RWPE2 (cell line): ENCODE results near the gene TAPT1.
A peak's percentile ranks its signal among the peaks of the same experiment; 100 is the strongest.
"Not testable (repeated sequence)": the region's sequence is repeated elsewhere in the genome, so short reads cannot be mapped to it uniquely, and the experiment has no call there.

Experiments
- ATAC-seq: fragments of 200-7000 bp; cut with Tn5 transposase; 3 replicates; pipeline ENCODE4 v1.9.1; 2021; ENCODE audit warnings: low read depth
- DNase-seq: peaks from one replicate; pipeline ENCODE4 v3.0.0-alpha.2; 2020; ENCODE audit warnings: low spot score
- H3K27ac ChIP-seq: fragments of 450-650 bp; 2 replicates; pipeline ENCODE4 v1.5.1; 2017; ENCODE audit warnings: mild to moderate bottlenecking; ENCODE audit not compliant: poor library complexity, severe bottlenecking
- H3K27me3 ChIP-seq: fragments of 250-450 bp; sonication (Bioruptor Pico); 2 replicates; pipeline ENCODE4 v1.5.1; 2021; ENCODE audit warnings: mild to moderate bottlenecking, moderate library complexity; ENCODE audit not compliant: insufficient read depth, poor library complexity, severe bottlenecking
- H3K36me3 ChIP-seq: fragments of 250-450 bp; sonication (Bioruptor Pico); 2 replicates; pipeline ENCODE4 v1.5.1; 2020; ENCODE audit warnings: low read depth, mild to moderate bottlenecking, moderate library complexity
- H3K4me1 ChIP-seq: fragments of 250-450 bp; sonication (Bioruptor Pico); 2 replicates; pipeline ENCODE4 v1.5.1; 2021; ENCODE audit warnings: mild to moderate bottlenecking, moderate library complexity; ENCODE audit not compliant: insufficient read depth, poor library complexity, severe bottlenecking
- H3K4me3 ChIP-seq: fragments of 250-450 bp; sonication (Bioruptor Pico); 2 replicates; pipeline ENCODE4 v1.5.1; 2021; ENCODE audit warnings: mild to moderate bottlenecking, moderate library complexity; ENCODE audit not compliant: severe bottlenecking
- H3K9me3 ChIP-seq: fragments of 250-450 bp; sonication (Bioruptor Pico); 2 replicates; pipeline ENCODE4 v1.5.1; 2021; ENCODE audit warnings: mild to moderate bottlenecking, moderate library complexity; ENCODE audit not compliant: severe bottlenecking
- TF ChIP-seq, protein P1 (sequence below): fragments of 450-650 bp; IDR thresholded peaks from one replicate; pipeline ENCODE4 v1.5.1; 2017; ENCODE audit warnings: mild to moderate bottlenecking, moderate library complexity; ENCODE audit not compliant: poor library complexity, severe bottlenecking

Gene TAPT1

DNA sequence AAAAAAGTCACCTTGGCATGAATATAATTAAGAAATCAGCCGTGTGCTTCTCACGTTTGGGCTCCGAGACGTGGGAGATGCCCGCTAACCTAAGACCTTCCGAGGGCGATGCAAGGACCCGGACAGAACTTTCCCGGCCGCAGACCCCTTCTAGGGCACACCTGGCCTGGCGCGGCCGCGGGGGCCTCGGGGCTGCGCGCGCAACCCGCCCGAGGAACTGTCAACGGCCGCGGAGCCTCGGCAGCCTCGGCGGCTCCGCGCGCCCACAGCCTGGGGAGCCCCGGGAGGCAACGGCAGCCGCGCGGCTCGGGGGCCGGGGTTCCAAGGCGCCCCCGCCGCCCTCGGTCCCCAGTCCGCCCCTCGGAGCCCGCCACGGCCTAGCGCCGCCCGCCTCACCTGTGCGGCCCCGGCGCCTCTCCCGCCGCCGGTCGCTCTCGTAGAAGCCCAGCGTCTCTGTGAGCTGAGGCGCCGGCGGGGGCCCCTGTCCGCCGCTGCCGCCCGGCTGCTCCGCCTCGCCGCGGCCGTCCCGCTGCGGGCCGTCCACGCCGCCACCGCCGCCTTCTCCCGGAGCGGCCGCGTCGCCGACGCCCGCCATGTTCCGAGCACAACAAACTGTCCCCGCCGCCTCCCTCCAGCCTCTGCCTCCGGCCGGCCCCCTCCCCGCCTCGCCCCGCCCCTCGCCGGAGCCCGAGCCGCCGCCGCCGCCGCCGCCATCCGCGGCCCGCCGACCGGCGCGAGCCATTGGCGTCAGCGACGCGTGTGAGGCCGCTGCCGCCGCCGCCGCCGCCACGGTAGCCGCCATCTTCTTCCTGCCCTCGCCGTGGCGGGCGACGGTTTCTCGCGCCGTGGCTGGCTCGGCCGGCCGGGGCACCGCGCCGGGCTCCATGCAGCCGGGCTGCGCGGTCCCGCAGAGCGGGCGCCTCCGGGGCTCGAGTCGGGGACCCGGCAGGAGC is at the start of gene TAPT1:
Gene TAPT1, minus strand, starts transcription at position 609 of the 953 bp plus-strand sequence. Its CDS starts 14 bp downstream, at position 595.
- ATAC-seq = peak; percentile 66
- TF ChIP-seq, protein P1, sequence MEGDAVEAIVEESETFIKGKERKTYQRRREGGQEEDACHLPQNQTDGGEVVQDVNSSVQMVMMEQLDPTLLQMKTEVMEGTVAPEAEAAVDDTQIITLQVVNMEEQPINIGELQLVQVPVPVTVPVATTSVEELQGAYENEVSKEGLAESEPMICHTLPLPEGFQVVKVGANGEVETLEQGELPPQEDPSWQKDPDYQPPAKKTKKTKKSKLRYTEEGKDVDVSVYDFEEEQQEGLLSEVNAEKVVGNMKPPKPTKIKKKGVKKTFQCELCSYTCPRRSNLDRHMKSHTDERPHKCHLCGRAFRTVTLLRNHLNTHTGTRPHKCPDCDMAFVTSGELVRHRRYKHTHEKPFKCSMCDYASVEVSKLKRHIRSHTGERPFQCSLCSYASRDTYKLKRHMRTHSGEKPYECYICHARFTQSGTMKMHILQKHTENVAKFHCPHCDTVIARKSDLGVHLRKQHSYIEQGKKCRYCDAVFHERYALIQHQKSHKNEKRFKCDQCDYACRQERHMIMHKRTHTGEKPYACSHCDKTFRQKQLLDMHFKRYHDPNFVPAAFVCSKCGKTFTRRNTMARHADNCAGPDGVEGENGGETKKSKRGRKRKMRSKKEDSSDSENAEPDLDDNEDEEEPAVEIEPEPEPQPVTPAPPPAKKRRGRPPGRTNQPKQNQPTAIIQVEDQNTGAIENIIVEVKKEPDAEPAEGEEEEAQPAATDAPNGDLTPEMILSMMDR = no peak
- Histone ChIP-seq H3K9me3 (no peaks in the 10 kb centered on the region), H3K36me3 (no peaks in the 10 kb centered on the region), H3K4me3 (peak within 1 kb of the TSS; percentile 100), H3K27ac (peak within 1 kb of the TSS; percentile 77), H3K27me3 (no peaks in the 10 kb centered on the region), H3K4me1 (peaks cover 3% of the 10 kb centered on the region)
- peak; percentile 69 for DNase-seq

DNA sequence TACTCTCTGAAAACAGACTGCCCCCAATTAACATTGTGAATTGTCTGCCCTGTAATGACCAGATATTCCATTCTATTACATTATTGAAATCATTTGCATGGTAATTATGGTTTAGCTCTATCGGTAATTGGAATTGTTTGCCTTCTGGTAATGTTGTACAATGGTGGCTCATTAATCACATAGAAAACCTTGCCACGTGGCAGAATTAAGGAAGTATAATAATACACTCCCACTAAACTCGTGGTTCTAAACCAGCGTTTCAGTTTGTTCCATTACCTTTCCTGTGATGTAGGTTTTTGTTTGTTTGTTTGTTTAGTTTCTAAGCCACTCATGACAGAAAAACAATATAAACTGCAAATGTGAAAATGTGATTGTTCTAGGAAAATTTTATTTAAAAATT is 45.1 kb upstream of the TAPT1 start:
- no peaks in the 10 kb centered on the region for H3K27me3 ChIP-seq
- no peak for DNase-seq
- TF ChIP-seq, protein P1 = no peak
- H3K36me3 ChIP-seq = no peaks in the 10 kb centered on the region
- no peak for ATAC-seq
- H3K27ac ChIP-seq = peak overlapping the region; percentile 74
- no peak overlapping the region for H3K4me3 ChIP-seq
- peaks cover 15% of the 10 kb centered on the region for H3K4me1 ChIP-seq
- H3K9me3 ChIP-seq = no peaks in the 10 kb centered on the region

- Histone ChIP-seq H3K4me1 (peaks cover 15% of the 10 kb centered on the region), H3K9me3 (no peaks in the 10 kb centered on the region), H3K4me3 (no peak overlapping the region), H3K36me3 (no peaks in the 10 kb centered on the region), H3K27ac (peak overlapping the region; percentile 74), H3K27me3 (no peaks in the 10 kb centered on the region)
- ATAC-seq (no peak), DNase-seq (no peak)
- TF ChIP-seq, protein P1 = no peak
Measured at GRCh38 chr4:16270454-16271328, 44.4 kb upstream of the TAPT1 start.

DNA sequence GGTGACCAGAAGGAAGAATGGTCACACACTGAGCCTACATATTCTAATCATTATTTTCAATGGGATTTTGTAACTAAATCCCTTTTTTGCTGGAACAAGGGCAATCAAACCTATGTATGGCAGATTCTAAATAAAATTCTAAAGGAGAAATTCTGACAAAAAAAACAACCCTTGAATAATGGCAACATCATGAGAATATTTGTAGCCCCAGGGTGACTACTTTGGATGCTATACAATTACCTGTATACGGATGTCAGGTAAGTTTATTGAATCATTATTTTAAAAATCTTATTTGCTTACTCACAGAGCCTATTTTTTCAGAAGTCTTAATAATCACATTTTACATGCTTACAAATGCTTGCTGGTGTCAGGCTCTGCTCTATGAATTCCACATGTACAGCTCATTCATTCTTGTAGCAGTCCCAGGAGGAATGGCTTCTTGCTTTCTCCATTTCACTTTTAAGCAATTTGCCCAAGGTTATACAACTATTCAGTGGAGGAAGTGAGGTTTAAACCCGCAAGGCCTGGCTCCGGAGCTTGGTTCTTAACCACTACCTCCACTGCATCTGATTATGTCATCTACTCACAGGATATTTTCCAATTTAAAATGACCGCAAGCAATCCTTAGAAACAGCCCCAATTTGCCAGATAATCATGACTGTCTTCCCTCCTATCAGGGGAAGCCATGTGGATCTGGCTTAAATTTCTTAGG is 43.6 kb upstream of the TAPT1 start:
- not testable (repeated sequence) for H3K4me3 ChIP-seq
- ATAC-seq (peak; percentile 94), DNase-seq (peak; percentile 69)

DNA sequence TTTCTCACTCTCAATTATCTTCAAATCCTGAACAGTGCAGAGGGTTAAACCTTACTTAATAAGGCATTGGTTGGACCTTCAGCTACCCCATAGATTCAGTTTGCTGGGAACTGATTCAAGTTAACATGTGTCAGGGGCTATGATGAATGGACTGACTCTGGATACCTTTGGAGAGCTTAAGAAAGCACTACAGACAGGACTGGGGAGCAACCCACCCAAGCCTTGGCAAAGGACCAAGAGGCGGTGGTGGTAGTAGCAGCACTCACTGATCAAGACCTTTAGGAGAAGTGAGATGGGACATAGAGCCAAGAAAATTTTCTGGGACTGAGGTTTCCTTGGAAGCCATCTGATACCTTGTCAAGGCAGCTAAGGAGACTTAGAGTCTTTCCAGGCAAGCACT is 43.0 kb upstream of the TAPT1 start:
- Histone ChIP-seq H3K4me1 (peaks cover 15% of the 10 kb centered on the region), H3K36me3 (no peaks in the 10 kb centered on the region), H3K27me3 (no peaks in the 10 kb centered on the region), H3K4me3 (no peak overlapping the region), H3K27ac (peak overlapping the region; percentile 74), H3K9me3 (no peaks in the 10 kb centered on the region)
- no peak for ATAC-seq
- TF ChIP-seq, protein P1 = no peak
- no peak for DNase-seq

More for the DNA sequence above, 43.6 kb upstream of the TAPT1 start:
- peak overlapping the region; percentile 74 for H3K27ac ChIP-seq
- H3K36me3 ChIP-seq, H3K9me3 ChIP-seq, H3K27me3 ChIP-seq: not testable (repeated sequence)
- H3K4me1 ChIP-seq = peaks cover 15% of the 10 kb centered on the region
